ENCODE data around the gene CCDC43.

DNA sequence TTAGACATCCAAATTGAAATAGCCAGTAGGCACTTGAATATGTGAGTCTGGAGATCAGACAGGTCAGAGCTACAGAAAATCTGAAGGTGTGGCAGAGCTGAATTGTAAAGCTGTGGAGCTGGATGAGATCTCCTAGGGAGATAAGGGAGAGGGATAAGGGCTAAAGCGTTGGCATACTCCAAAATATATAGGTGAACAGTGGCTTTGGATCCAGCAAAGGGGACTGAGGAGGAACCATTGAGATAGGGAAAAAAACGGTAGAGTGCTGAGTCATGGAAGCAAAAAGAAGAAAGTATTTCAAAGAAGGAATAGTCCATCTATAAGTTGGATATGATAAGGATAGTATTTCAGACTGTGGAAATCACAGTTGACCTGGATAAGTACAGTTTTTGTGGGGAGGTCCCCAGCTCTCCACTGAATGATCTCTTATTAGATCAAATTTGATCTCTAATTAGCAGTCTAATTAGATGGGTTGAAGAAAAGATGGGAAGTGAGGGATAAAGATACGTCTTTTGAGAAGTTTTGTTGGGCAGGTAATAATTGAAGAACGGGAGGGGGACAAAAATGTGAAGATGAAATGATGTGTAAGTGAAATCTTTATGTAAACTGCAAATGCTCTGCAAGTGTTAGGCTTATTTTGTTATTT is 18.3 kb upstream of the CCDC43 start:
- TF ChIP-seq POLR2A (IDR thresholded peaks at IDR 0.05) (no peak), CTCF (IDR thresholded peaks at IDR 0.05) (no peak)

Measured in upper lobe of left lung (tissue), 4 donors.